Stomach (tissue), 9 donors: Measurements from ENCODE around the gene RNASE7. TPM values are rescaled to one million over a fixed set of nuclear protein-coding genes. Genes with fewer than 3 reads are reported as not detected.
A peak's percentile ranks its signal among the peaks of the same experiment; 100 is the strongest.

Experiments
- DNase-seq, 2 donors: peaks; one replicate each; pipeline versions ENCODE4 v3.0.0 to v3.0.0-alpha.2; 2013 to 2019
- H3K27ac ChIP-seq, 5 donors: fragments of 200-600 bp in 4 of 5; sonication (generic) in 4 of 5; one replicate each; pipeline ENCODE4 v1.5.1; 2013 to 2019; ENCODE audit warnings: mild to moderate bottlenecking in 1 of 5, moderate library complexity in 1 of 5
- H3K27me3 ChIP-seq, 3 donors: fragments of 200-600 bp; sonication (generic); one replicate each; pipeline ENCODE4 v1.5.1; 2017 to 2019; ENCODE audit warnings: mixed run types in 1 of 3
- H3K36me3 ChIP-seq, 4 donors: fragments of 200-600 bp; sonication (generic); 1 replicate in 3 of 4; 2 replicates in 1 of 4; pipeline ENCODE4 v1.5.1; 2016 to 2019
- H3K4me1 ChIP-seq, 4 donors: fragments of 200-600 bp; sonication (generic); one replicate each; pipeline ENCODE4 v1.5.1; 2016 to 2019
- H3K4me3 ChIP-seq, 4 donors: fragments of 200-600 bp; sonication (generic) in 3 of 4; one replicate each; pipeline ENCODE4 v1.5.1; 2016 to 2019; ENCODE audit warnings: mild to moderate bottlenecking in 1 of 4
- H3K9me3 ChIP-seq, 4 donors: fragments of 200-600 bp; sonication (generic); one replicate each; pipeline ENCODE4 v1.5.1; 2016 to 2019
- CTCF ChIP-seq, 7 experiments: fragments of 450-650 bp in 4 of 7; fragments of 200-600 bp in 3 of 7; sonication (generic) in 3 of 7; IDR thresholded peaks; one replicate each; pipeline ENCODE4 v1.5.1; 2016 to 2019; ENCODE audit warnings: antibody characterized with exemption in 7 of 7, control low read depth in 2 of 7, mild to moderate bottlenecking in 1 of 7
- EP300 ChIP-seq: sonication (generic); formaldehyde crosslinking; IDR thresholded peaks from one replicate; pipeline ENCODE4 v1.6.1; 2017; ENCODE audit warnings: antibody characterized with exemption
- POLR2A ChIP-seq, 4 donors: fragments of 450-650 bp; IDR thresholded peaks; one replicate each; pipeline ENCODE4 v1.6.1; 2016; ENCODE audit warnings: antibody characterized with exemption in 4 of 4, control low read depth in 2 of 4, mild to moderate bottlenecking in 1 of 4, moderate library complexity in 1 of 4
- POLR2AphosphoS5 ChIP-seq, 3 donors: sonication (generic); formaldehyde crosslinking; IDR thresholded peaks; one replicate each; pipeline ENCODE4 v1.6.1; 2016; ENCODE audit warnings: antibody characterized with exemption in 3 of 3
- WGBS, 5 donors: extraction: QIAGEN DNeasy Blood & Tissue Kit in 3 of 5; methylation state at CpG; one replicate each; pipeline versions ENCODE4 v1.1.5 to v1.1.7; 2013 to 2018; 5-methylcytosine and 5-hydroxymethylcytosine counted together
- intact Hi-C: fragments of 100-400 bp; cut with DNase I; formaldehyde crosslinking; loops from one replicate; pipeline ENCODE4 v1.15.1; 2023; ENCODE audit warnings: low total_unique reads
- polyA plus RNA-seq, 3 donors: library from polyadenylated mRNA; stranded (reverse); fragments of 200-250 nt; gene quantifications; one replicate each; pipeline ENCODE4 v1.2.3, GENCODE V29; 2013
- total RNA-seq, 5 donors: library from RNA; depleted of rRNA; stranded (reverse); fragments of >200 nt; gene quantifications; one replicate each; pipeline versions ENCODE4 v1.1.0 to v1.2.3, GENCODE V29; 2014 to 2016
- donor health status: healthy with polysubstance abuse.
- donor health status: Bipolar disorder and iron deficiency.
- donor health status: healthy.

The RNASE7 gene
- total and polyA plus RNA-seq, 8 donors = 0.58 to 2.6 TPM; not detected in 6

DNA sequence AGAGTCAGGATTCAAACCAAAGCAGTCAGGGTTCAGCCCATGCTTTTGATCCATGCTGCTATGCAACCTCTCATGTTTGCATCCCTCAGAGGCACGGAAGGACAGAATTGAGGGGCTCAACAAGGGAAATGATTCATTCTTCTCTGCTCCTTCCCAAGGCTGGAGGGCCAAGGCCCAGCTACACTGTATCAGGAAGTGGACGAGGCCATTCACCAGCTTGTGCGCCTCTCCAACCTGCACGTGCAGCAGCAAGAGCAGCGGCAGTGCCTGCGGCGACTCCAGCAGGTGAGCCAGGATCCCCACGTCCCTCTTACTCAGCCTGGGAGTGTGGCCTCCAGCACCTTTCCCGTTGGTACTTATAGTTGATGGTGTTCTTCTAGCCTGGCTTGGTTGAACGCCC lies 36.6 kb downstream of the RNASE7 start:
- H3K4me1 ChIP-seq = peaks cover 0 to 7% (median 0%) of the 10 kb centered on the region in 4 donors
- TF ChIP-seq POLR2A (IDR thresholded peaks at IDR 0.05) (no peak), POLR2AphosphoS5 (IDR thresholded peaks at IDR 0.05) (no peak), CTCF (IDR thresholded peaks at IDR 0.05) (no peak), EP300 (no peak)
- H3K36me3 ChIP-seq = peaks cover 76 to 100% (median 100%) of the 10 kb centered on the region in 4 donors
- intact Hi-C loops = no loop called here
- H3K27ac ChIP-seq = no peak overlapping the region
- WGBS, 5 donors = 83 to 90% (median 88%) methylated on average over 10 of the region's 10 CpGs
- H3K4me3 ChIP-seq = no peak overlapping the region
- no peaks in the 10 kb centered on the region for H3K27me3 ChIP-seq
- H3K9me3 ChIP-seq = no peaks in the 10 kb centered on the region
- DNase-seq = no peak

DNA sequence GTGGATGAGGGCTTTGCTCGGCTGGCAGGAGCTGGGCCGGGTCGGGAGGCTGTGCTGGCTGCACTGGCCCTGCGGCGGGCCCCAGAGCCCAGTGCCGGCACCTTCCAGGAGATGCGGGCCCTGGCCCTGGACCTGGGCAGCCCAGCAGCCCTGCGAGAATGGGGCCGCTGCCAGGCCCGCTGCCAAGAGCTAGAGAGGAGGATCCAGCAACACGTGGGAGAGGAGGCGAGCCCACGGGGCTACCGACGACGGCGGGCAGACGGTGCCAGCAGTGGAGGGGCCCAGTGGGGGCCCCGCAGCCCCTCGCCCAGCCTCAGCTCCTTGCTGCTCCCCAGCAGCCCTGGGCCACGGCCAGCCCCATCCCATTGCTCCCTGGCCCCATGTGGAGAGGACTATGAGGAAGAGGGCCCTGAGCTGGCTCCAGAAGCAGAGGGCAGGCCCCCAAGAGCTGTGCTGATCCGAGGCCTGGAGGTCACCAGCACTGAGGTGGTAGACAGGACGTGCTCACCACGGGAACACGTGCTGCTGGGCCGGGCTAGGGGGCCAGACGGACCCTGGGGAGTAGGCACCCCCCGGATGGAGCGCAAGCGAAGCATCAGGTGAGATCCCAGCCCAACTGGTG lies 39.5 kb downstream of the RNASE7 start:
- Histone ChIP-seq H3K27ac (no peak overlapping the region), H3K4me1 (peaks cover 7 to 26% (median 16%) of the 10 kb centered on the region in 4 donors), H3K36me3 (peaks cover 60 to 100% (median 97%) of the 10 kb centered on the region in 4 donors), H3K27me3 (no peaks in the 10 kb centered on the region), H3K4me3 (no peak overlapping the region), H3K9me3 (no peaks in the 10 kb centered on the region)
- intact Hi-C loops = loop anchor here (10.0 kb wide), 1 partner anchor 67 kb away; no protein-coding TSS in a partner anchor
- TF ChIP-seq CTCF (IDR thresholded peaks at IDR 0.05) (no peak), POLR2AphosphoS5 (IDR thresholded peaks at IDR 0.05) (no peak), POLR2A (IDR thresholded peaks at IDR 0.05) (no peak), EP300 (no peak)
- 90 to 92% (median 91%) methylated on average over 27 to 30 of the region's 30 CpGs for WGBS, 5 donors
- no peak for DNase-seq

- peaks cover 45 to 99% (median 89%) of the 10 kb centered on the region in 4 donors for H3K36me3 ChIP-seq
- H3K4me3 ChIP-seq = no peak overlapping the region
- peak overlapping the region in 3 of 5 donors; percentile 34 to 72 (median 70) for H3K27ac ChIP-seq
- no peak for DNase-seq
- H3K9me3 ChIP-seq = no peaks in the 10 kb centered on the region
- WGBS, 5 donors = 59 to 86% (median 75%) methylated on average over 5 to 11 of the region's 11 CpGs
- intact Hi-C loops = loop anchor here (10.0 kb wide), 1 partner anchor 69 kb away; no protein-coding TSS in a partner anchor
- no peaks in the 10 kb centered on the region for H3K27me3 ChIP-seq
- TF ChIP-seq POLR2A (IDR thresholded peaks at IDR 0.05) (no peak), POLR2AphosphoS5 (IDR thresholded peaks at IDR 0.05) (no peak), CTCF (IDR thresholded peaks at IDR 0.05) (no peak)
- peaks cover 7 to 43% (median 19%) of the 10 kb centered on the region in 4 donors for H3K4me1 ChIP-seq
Observed at GRCh38 chr14:21083565-21084325, 41.6 kb downstream of the RNASE7 start.

- TF ChIP-seq CTCF (IDR thresholded peaks at IDR 0.05) = no peak
- TF ChIP-seq POLR2A (IDR thresholded peaks at IDR 0.05) = no peak
- no peak for TF ChIP-seq POLR2AphosphoS5 (IDR thresholded peaks at IDR 0.05)
- H3K27ac ChIP-seq = peak overlapping the region in 4 of 5 donors; percentile 11 to 72 (median 64)
- intact Hi-C loops = loop anchor here (10.0 kb wide), 1 partner anchor 70 kb away; no protein-coding TSS in a partner anchor
Observed at GRCh38 chr14:21084396-21084795, 42.2 kb downstream of the RNASE7 start.

More at GRCh38 chr14:21084396-21084795, 42.2 kb downstream of the RNASE7 start:
- Histone ChIP-seq H3K9me3 (no peaks in the 10 kb centered on the region), H3K4me3 (no peak overlapping the region), H3K4me1 (peaks cover 7 to 46% (median 19%) of the 10 kb centered on the region in 4 donors), H3K36me3 (peaks cover 39 to 99% (median 89%) of the 10 kb centered on the region in 4 donors), H3K27me3 (no peaks in the 10 kb centered on the region)
- WGBS, 5 donors = 74 to 89% (median 82%) methylated on average over 2 of the region's 2 CpGs
- DNase-seq = no peak
